PC-3 (cell line): ENCODE results near the gene TRPM1. TPM values are rescaled to one million over a fixed set of nuclear protein-coding genes. Genes with fewer than 3 reads are reported as not detected.

ENCODE experiments used
- ATAC-seq: fragments of 200-7000 bp; cut with Tn5 transposase; 2 replicates; pipeline ENCODE4 v1.9.1; 2020; ENCODE audit warnings: mild to moderate bottlenecking, moderate library complexity
- BruUV-seq: library from RNA; stranded (reverse); fragments of 400-500 nt; replicated peaks from 2 replicates; lab custom pipeline; 2021; lab: Mats Ljungman, UMichigan
- CTCF ChIA-PET: fragments of 300-600 bp; sonication (Branson Sonifier 250); formaldehyde crosslinking; loops from one replicate; lab custom pipeline; 2022; ENCODE audit warnings: antibody characterized with exemption; lab: Charles Lee
- POLR2A ChIA-PET: fragments of 300-600 bp; sonication (Branson Sonifier 250); formaldehyde crosslinking; loops from one replicate; lab custom pipeline; 2022; ENCODE audit warnings: antibody characterized with exemption; ENCODE audit not compliant: unreplicated experiment; lab: Charles Lee
- DNase-seq: peaks from one replicate; pipeline ENCODE4 v3.0.0-alpha.2; 2015
- H2AFZ ChIP-seq: fragments of 300-600 bp; sonication (generic); 2 replicates; pipeline ENCODE4 v1.6.0; 2016; ENCODE audit warnings: antibody characterized with exemption, low read length
- H3F3A ChIP-seq: fragments of 300-600 bp; sonication (generic); one replicate; pipeline ENCODE4 v1.6.0; 2017; ENCODE audit warnings: antibody characterized with exemption, low read length, control low read depth, mild to moderate bottlenecking; ENCODE audit not compliant: unreplicated experiment
- H3K27ac ChIP-seq: fragments of 300-600 bp; sonication (generic); 2 replicates; pipeline ENCODE4 v1.5.1; 2016; ENCODE audit warnings: mild to moderate bottlenecking, low read length
- H3K27me3 ChIP-seq: fragments of 300-600 bp; sonication (generic); 2 replicates; pipeline ENCODE4 v1.6.1; 2016; ENCODE audit warnings: low read length, mixed read lengths
- H3K36me3 ChIP-seq: fragments of 300-600 bp; sonication (generic); 2 replicates; pipeline ENCODE4 v1.6.1; 2016; ENCODE audit warnings: low read depth, mixed run types, low read length, mixed read lengths
- H3K4me1 ChIP-seq: fragments of 300-600 bp; sonication (generic); 2 replicates; pipeline ENCODE4 v1.5.1; 2016; ENCODE audit warnings: low read length; ENCODE audit not compliant: insufficient read depth
- H3K4me2 ChIP-seq: fragments of 300-600 bp; sonication (generic); 2 replicates; pipeline ENCODE4 v1.6.0; 2016; ENCODE audit warnings: low read length
- H3K4me3 ChIP-seq: fragments of 300-600 bp; sonication (generic); 2 replicates; pipeline ENCODE4 v1.5.1; 2016; ENCODE audit warnings: mild to moderate bottlenecking, low read length, mixed read lengths
- H3K79me2 ChIP-seq: fragments of 300-600 bp; sonication (generic); 2 replicates; pipeline ENCODE4 v1.6.1; 2017; ENCODE audit warnings: low read length, mixed read lengths
- H3K9ac ChIP-seq: fragments of 300-600 bp; sonication (generic); 2 replicates; pipeline ENCODE4 v1.6.0; 2016; ENCODE audit warnings: mild to moderate bottlenecking, low read length
- H3K9me2 ChIP-seq: fragments of 300-600 bp; sonication (generic); replicated peaks from 2 replicates; pipeline ENCODE4 v1.6.1; 2016; ENCODE audit warnings: mixed run types, low read length, mixed read lengths
- H3K9me3 ChIP-seq: fragments of 300-600 bp; sonication (generic); 2 replicates; pipeline ENCODE4 v1.6.1; 2016; ENCODE audit warnings: low read length, mixed read lengths
- H4K20me1 ChIP-seq: fragments of 300-600 bp; sonication (generic); 2 replicates; pipeline ENCODE4 v1.6.1; 2016; ENCODE audit warnings: low read length, mixed read lengths
- CTCF ChIP-seq: fragments of 300-600 bp; sonication (generic); conservative IDR thresholded peaks from 2 replicates; pipeline ENCODE4 v1.5.1; 2017; ENCODE audit warnings: antibody characterized with exemption, low read depth, mild to moderate bottlenecking, low read length
- EZH2 ChIP-seq: fragments of 300-600 bp; sonication (generic); IDR thresholded peaks from one replicate; pipeline ENCODE4 v1.6.1; 2017; ENCODE audit warnings: antibody characterized with exemption, mild to moderate bottlenecking, low read length; ENCODE audit not compliant: unreplicated experiment
- EZH2phosphoT487 ChIP-seq: fragments of 300-600 bp; sonication (generic); IDR thresholded peaks from 2 replicates; pipeline ENCODE4 v1.6.1; 2018; ENCODE audit warnings: mild to moderate bottlenecking, antibody characterized with exemption, low read length, borderline replicate concordance
- intact Hi-C: fragments of 100-400 bp; cut with micrococcal nuclease; formaldehyde crosslinking; loops from 2 replicates; pipeline ENCODE4 v1.9.0; 2023
- total RNA-seq: library from RNA; depleted of rRNA; stranded (reverse); fragments of >200 nt; gene quantifications from 2 replicates; pipeline ENCODE4 v1.2.3, GENCODE V29; 2014

TRPM1 gene
- total RNA-seq, 1 experiment from 2014 or later, result not detected

- H3K9ac ChIP-seq, result no peak overlapping the region
- ATAC-seq (no peak), DNase-seq (no peak)
- H3K4me1 ChIP-seq, result no peaks in the 10 kb centered on the region
- no peak overlapping the region for H3K27ac ChIP-seq
- no peak for TF ChIP-seq EZH2phosphoT487
- no peak for TF ChIP-seq CTCF
- no peak for TF ChIP-seq EZH2
- ChIA-PET CTCF (no interaction called here), POLR2A (no interaction called here)
- BruUV-seq, result no TSS peak
- H3K9me3 ChIP-seq, result no peaks in the 10 kb centered on the region
- H3F3A ChIP-seq, result no peaks in the 10 kb centered on the region
- H3K4me2 ChIP-seq, result no peak overlapping the region
- H2AFZ ChIP-seq, result no peak overlapping the region
- H3K4me3 ChIP-seq, result no peak overlapping the region
- no peaks in the 10 kb centered on the region for H3K79me2 ChIP-seq
- peaks cover 20% of the 10 kb centered on the region for H3K27me3 ChIP-seq
- no peaks in the 10 kb centered on the region for H3K36me3 ChIP-seq
- no peaks in the 10 kb centered on the region for H3K9me2 ChIP-seq
- intact Hi-C loops, result no loop called here
- H4K20me1 ChIP-seq, result no peaks in the 10 kb centered on the region
Observed at GRCh38 chr15:31149088-31149505, 47.6 kb upstream of the TRPM1 start.

GRCh38 chr15:31148297-31149087 lies 47.0 kb upstream of the TRPM1 start:
- Histone ChIP-seq H3F3A (no peaks in the 10 kb centered on the region), H3K36me3 (no peaks in the 10 kb centered on the region), H3K9ac (no peak overlapping the region), H2AFZ (no peak overlapping the region), H3K9me3 (no peaks in the 10 kb centered on the region), H3K4me3 (no peak overlapping the region), H3K4me1 (no peaks in the 10 kb centered on the region), H3K27me3 (peaks cover 14% of the 10 kb centered on the region), H3K4me2 (no peak overlapping the region), H3K27ac (no peak overlapping the region), H3K9me2 (no peaks in the 10 kb centered on the region), H3K79me2 (no peaks in the 10 kb centered on the region), H4K20me1 (no peaks in the 10 kb centered on the region)
- TF ChIP-seq EZH2 (no peak), EZH2phosphoT487 (no peak), CTCF (no peak)
- ChIA-PET POLR2A (no interaction called here), CTCF (no interaction called here)
- BruUV-seq, result no TSS peak
- intact Hi-C loops, result no loop called here
- no peak for DNase-seq
- ATAC-seq, result no peak

GRCh38 chr15:31147944-31148296 lies 46.4 kb upstream of the TRPM1 start:
- Histone ChIP-seq H3K9ac (no peak overlapping the region), H3K4me2 (no peak overlapping the region), H3K79me2 (no peaks in the 10 kb centered on the region), H3K9me3 (no peaks in the 10 kb centered on the region), H3F3A (no peaks in the 10 kb centered on the region), H3K27ac (no peak overlapping the region), H2AFZ (no peak overlapping the region), H3K27me3 (0 out of 2 replicates have a peak, but pooled peaks cover 12% of the 10 kb centered on the region), H3K4me1 (no peaks in the 10 kb centered on the region), H3K4me3 (no peak overlapping the region), H3K9me2 (no peaks in the 10 kb centered on the region), H3K36me3 (no peaks in the 10 kb centered on the region), H4K20me1 (no peaks in the 10 kb centered on the region)
- POLR2A ChIA-PET, result no interaction called here
- BruUV-seq, result no TSS peak
- ATAC-seq (no peak), DNase-seq (no peak)
- intact Hi-C loops, result no loop called here
- CTCF ChIA-PET, result no interaction called here
- TF ChIP-seq EZH2 (no peak), EZH2phosphoT487 (no peak), CTCF (no peak)
